ENCODE data around the gene TAS1R3. TPM values are rescaled to one million over a fixed set of nuclear protein-coding genes. Genes with fewer than 3 reads are reported as not detected.

TAS1R3 gene
- total and polyA plus RNA-seq, 7 experiments from 2014 or later: 0.32 to 2.6 (median 1.5) TPM; not detected in 1

DNA sequence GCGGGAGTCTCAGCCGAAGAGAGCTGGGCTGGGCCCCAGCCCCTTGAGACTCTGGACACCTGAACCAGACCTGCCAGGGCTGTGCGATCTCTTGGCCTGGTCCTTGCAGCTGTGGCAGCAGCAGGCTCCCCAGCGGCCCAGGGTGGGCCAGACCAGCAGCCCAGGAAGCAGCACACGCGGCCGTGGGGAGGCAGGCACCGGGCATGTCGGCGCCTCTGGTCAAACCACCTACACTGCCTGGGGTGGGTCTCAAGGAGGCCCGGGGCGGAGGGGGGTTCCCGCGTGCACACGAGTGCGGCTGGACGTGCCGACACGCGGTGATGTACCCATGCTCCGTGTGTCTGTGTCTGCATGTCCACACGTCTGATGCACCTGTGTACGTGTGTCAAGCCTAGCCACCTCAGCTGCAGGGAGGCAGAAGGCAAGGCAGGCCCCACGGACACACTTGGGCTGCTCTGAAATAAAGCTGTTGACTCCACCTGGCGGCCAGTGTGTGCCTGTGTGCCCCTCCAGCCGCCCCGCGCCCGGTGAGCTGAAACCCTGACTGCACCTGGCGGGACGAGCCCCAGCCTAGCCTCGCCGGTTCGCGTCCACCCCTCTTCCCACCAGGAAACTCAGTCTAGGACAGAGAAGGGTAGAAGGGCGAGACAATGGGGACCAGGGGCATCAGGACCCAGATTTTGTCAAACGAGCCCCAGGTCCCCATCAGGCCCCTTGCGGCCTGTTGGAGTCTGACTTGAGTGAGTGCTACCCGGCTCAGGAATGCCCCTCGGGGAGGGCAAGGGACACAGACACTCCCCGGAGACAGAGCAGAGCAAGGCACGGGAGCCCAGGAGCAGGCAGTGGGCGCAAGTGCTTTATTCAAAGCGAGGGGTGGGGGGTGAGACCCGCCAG, 39.3 kb upstream of the TAS1R3 start:
- intact Hi-C loops (cut with micrococcal nuclease): loop anchor here (2.0 to 5.0 kb wide), 4 partner anchors 169 to 309 kb away; partner anchors contain the start of gene PERM1 (in 1 of the 2)
- peaks cover 0 to 4% (median 0%) of the 10 kb centered on the region in 7 donors for H3K4me1 Mint-ChIP-seq
- Histone ChIP-seq H3K9me3 (ENCODE audit: control insufficient read depth in 2 of 3, low read length in 3 of 3) (no peaks in the 10 kb centered on the region), H3K36me3 (ENCODE audit: control insufficient read depth in 2 of 3, insufficient read depth in 3 of 3, low read length in 3 of 3) (peaks cover 0 to 7% (median 0%) of the 10 kb centered on the region in 3 experiments), H3K27me3 (ENCODE audit: control insufficient read depth in 2 of 2, insufficient read depth in 2 of 2, low read length in 2 of 2) (no peaks in the 10 kb centered on the region), H3K4me3 (ENCODE audit: low read length) (no peak overlapping the region), H3K4me1 (ENCODE audit: control insufficient read depth in 2 of 2, insufficient read depth in 2 of 2, low read length in 2 of 2) (no peaks in the 10 kb centered on the region), H3K27ac (ENCODE audit: low read depth, low read length) (no peak overlapping the region)
- H3K27me3 Mint-ChIP-seq: no peaks in the 10 kb centered on the region
- H3K9me3 Mint-ChIP-seq: no peaks in the 10 kb centered on the region
- H3K4me3 Mint-ChIP-seq: no peak overlapping the region
- DNase-seq: peak; percentile 51 to 71 (median 58)
- CTCF ChIA-PET: interaction anchor here (0.9 to 2.8 kb wide), 6 partner anchors 8 to 307 kb away, joined by 3 to 29 read pairs (median 4); no protein-coding TSS in a partner anchor
- POLR2A ChIA-PET: interaction anchor here (0.9 to 1.3 kb wide), 2 partner anchors 11 to 169 kb away, joined by 3 to 6 read pairs; no protein-coding TSS in a partner anchor
- peak; percentile 76 for ATAC-seq
- peaks cover 0 to 2% (median 0%) of the 10 kb centered on the region in 5 donors for H3K36me3 Mint-ChIP-seq
- H3K27ac Mint-ChIP-seq: peak overlapping the region in 1 of 9 donors; percentile 14

DNA sequence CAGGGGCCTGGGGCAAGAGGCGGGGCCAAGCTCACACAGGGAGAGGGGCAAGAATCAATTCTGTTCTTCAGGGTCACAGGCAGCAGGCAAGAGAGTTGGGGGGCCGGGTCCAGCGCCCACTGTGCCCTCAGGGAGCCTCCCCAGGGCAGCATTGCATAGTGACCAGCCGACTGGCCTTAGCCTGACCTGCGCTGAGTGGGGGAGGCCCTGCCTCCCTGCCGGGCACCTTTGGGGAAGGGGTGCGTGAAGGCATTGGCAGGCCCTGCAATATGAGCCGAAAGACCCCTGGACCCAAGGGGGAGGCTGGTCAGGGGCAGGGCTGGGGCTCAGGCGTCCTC, 38.7 kb upstream of the TAS1R3 start:
- Mint-ChIP-seq H3K4me3 (no peak overlapping the region), H3K36me3 (peaks cover 0 to 2% (median 0%) of the 10 kb centered on the region in 5 donors), H3K4me1 (peaks cover 0 to 4% (median 0%) of the 10 kb centered on the region in 7 donors), H3K9me3 (no peaks in the 10 kb centered on the region), H3K27me3 (no peaks in the 10 kb centered on the region), H3K27ac (no peak overlapping the region)
- POLR2A ChIA-PET: interaction anchor here (0.9 to 1.3 kb wide), 2 partner anchors 11 to 170 kb away, joined by 3 to 6 read pairs; no protein-coding TSS in a partner anchor
- Histone ChIP-seq H3K27ac (ENCODE audit: low read depth, low read length) (no peak overlapping the region), H3K4me1 (ENCODE audit: control insufficient read depth in 2 of 2, insufficient read depth in 2 of 2, low read length in 2 of 2) (no peaks in the 10 kb centered on the region), H3K27me3 (ENCODE audit: control insufficient read depth in 2 of 2, insufficient read depth in 2 of 2, low read length in 2 of 2) (no peaks in the 10 kb centered on the region), H3K36me3 (ENCODE audit: control insufficient read depth in 2 of 3, insufficient read depth in 3 of 3, low read length in 3 of 3) (peaks cover 0 to 7% (median 0%) of the 10 kb centered on the region in 3 experiments), H3K4me3 (ENCODE audit: low read length) (no peak overlapping the region), H3K9me3 (ENCODE audit: control insufficient read depth in 2 of 3, low read length in 3 of 3) (no peaks in the 10 kb centered on the region)
- ATAC-seq (no peak), DNase-seq (no peak)
- intact Hi-C loops (cut with micrococcal nuclease): loop anchor here (2.0 to 5.0 kb wide), 2 partner anchors 308 to 310 kb away; partner anchors contain the start of gene PERM1 (in 1 of the 2)
- CTCF ChIA-PET: interaction anchor here (1.0 to 2.8 kb wide), 4 partner anchors 168 to 308 kb away, joined by 3 to 29 read pairs (median 5); no protein-coding TSS in a partner anchor

DNA sequence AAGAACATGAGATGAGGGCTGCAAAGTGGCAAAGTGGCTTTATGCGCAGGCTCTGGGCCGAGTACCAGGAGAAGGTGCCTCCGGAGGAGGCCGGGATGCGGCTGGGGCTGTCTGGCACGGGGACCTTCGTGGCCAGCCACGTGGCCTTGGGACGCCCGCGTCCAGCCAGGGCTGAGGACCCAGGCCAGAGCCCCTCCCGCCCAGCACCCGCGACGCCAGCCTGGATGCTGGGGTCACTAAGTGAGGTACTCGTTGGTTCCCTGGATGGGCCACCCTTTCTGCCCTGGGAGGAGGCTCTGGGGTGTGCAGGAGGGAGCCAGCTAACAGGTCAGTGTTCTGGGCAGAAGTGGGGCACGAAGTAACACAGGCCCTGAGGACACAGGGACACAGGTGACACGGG, 38.2 kb upstream of the TAS1R3 start:
- Mint-ChIP-seq H3K36me3 (peaks cover 0 to 2% (median 0%) of the 10 kb centered on the region in 5 donors), H3K9me3 (no peaks in the 10 kb centered on the region), H3K27me3 (no peaks in the 10 kb centered on the region), H3K4me3 (no peak overlapping the region), H3K27ac (no peak overlapping the region), H3K4me1 (peaks cover 0 to 4% (median 0%) of the 10 kb centered on the region in 7 donors)
- Histone ChIP-seq H3K4me3 (ENCODE audit: low read length) (no peak overlapping the region), H3K27me3 (ENCODE audit: control insufficient read depth in 2 of 2, insufficient read depth in 2 of 2, low read length in 2 of 2) (no peaks in the 10 kb centered on the region), H3K9me3 (ENCODE audit: control insufficient read depth in 2 of 3, low read length in 3 of 3) (no peaks in the 10 kb centered on the region), H3K36me3 (ENCODE audit: control insufficient read depth in 2 of 3, insufficient read depth in 3 of 3, low read length in 3 of 3) (peaks cover 0 to 8% (median 0%) of the 10 kb centered on the region in 3 experiments), H3K27ac (ENCODE audit: low read depth, low read length) (no peak overlapping the region), H3K4me1 (ENCODE audit: control insufficient read depth in 2 of 2, insufficient read depth in 2 of 2, low read length in 2 of 2) (no peaks in the 10 kb centered on the region)
- intact Hi-C loops (cut with micrococcal nuclease): loop anchor here (2.0 to 5.0 kb wide), 2 partner anchors 308 to 311 kb away; partner anchors contain the start of gene PERM1 (in 1 of the 2)
- DNase-seq (no peak), ATAC-seq (no peak)
- ChIA-PET POLR2A (interaction anchor here (1.3 kb wide), 1 partner anchor 10 kb away, joined by 3 read pairs; no protein-coding TSS in a partner anchor), CTCF (no interaction called here)

DNA sequence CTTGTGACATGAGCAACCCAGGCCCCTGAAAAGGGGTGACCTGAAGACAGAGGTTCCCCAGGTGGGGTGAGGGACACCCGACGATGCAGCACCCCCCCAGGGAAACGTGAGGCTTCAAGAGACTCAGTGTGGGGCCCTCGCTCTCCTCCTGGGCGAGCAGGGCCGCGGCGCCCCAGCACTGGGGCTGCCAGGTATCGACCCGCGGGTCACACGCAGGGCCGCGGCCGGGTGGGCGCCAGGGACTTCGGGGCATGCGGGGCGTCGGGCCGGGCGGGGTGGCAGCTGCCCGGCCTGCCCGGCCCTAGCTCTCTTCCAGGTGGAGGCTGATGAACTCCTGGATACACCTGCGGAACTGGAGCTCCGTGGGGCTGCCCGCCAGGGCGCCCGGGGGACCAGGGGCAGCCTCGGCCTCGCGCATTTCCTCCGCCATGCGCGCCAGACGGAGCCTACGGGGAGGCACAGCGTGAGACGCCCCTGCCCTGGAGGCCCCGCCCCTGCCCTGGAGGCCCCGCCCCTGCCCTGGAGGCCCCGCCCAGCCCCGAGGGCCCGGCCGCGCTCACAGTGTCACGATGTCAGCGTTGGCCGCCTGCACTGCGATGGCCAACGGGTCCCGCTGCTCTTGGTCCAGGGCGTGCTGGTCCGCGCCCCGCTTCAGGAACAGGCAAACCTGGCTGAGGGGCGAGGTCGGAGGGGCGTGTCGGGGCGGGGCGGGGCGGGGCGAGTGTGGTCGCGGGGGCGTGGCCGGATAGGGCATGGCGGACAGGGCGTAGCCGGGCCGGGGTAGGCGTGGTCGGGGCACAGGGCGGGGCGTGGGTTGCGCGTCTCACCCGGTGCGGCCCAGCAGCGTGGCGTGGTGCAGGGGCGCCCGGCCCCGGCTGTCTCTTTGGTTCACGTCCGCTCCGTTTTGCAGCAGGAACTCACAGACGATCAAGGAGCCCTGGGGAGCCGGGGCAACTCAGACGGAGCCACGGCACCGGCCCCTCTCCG, 37.5 kb upstream of the TAS1R3 start:
- DNase-seq: no peak
- intact Hi-C loops (cut with micrococcal nuclease): loop anchor here (2.0 to 5.0 kb wide), 2 partner anchors 309 to 311 kb away; partner anchors contain the start of gene PERM1 (in 1 of the 2)
- Histone ChIP-seq H3K4me3 (ENCODE audit: low read length) (no peak overlapping the region), H3K4me1 (ENCODE audit: control insufficient read depth in 2 of 2, insufficient read depth in 2 of 2, low read length in 2 of 2) (no peaks in the 10 kb centered on the region), H3K27ac (ENCODE audit: low read depth, low read length) (no peak overlapping the region), H3K9me3 (ENCODE audit: control insufficient read depth in 2 of 3, low read length in 3 of 3) (no peaks in the 10 kb centered on the region), H3K27me3 (ENCODE audit: control insufficient read depth in 2 of 2, insufficient read depth in 2 of 2, low read length in 2 of 2) (no peaks in the 10 kb centered on the region), H3K36me3 (ENCODE audit: control insufficient read depth in 2 of 3, insufficient read depth in 3 of 3, low read length in 3 of 3) (peaks cover 0 to 11% (median 0%) of the 10 kb centered on the region in 3 experiments)
- ChIA-PET POLR2A (no interaction called here), CTCF (no interaction called here)
- H3K27me3 Mint-ChIP-seq: no peaks in the 10 kb centered on the region
- peaks cover 0 to 2% (median 0%) of the 10 kb centered on the region in 5 donors for H3K36me3 Mint-ChIP-seq
- no peak for ATAC-seq
- no peaks in the 10 kb centered on the region for H3K9me3 Mint-ChIP-seq
- no peak overlapping the region for H3K4me3 Mint-ChIP-seq
- no peak overlapping the region for H3K27ac Mint-ChIP-seq
- H3K4me1 Mint-ChIP-seq: peaks cover 0 to 4% (median 0%) of the 10 kb centered on the region in 7 donors

DNA sequence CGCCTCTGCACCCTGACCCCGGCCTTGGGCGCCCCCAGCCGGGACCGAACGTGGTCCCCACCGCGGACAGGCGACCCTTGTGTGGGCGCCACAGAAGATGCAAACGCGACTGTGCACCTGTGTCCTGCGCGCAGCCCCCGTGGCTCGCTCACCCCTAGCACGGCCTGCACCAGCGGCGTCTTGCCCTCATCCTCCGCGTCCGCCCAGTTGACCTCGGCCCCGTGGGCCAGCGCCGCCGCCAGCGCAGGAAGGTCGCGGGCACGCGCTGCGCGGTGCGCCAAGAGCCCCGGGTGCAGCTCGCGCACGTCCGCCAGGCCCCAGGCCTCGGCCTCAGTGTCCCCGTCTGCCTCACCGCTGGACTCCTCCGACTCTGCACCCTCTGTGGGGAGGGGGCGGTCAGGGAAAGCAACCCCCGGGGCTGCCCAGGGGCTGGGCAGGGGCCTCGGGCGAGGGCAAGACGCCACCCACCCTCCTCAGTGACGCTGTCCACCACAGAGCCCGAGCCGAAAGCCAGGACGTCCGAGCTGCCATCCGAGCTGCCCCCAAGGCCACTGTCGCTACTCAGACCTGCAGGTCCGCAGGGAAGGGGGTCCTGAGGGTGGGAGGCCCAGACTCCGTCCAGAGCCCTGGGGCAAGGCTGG, 36.7 kb upstream of the TAS1R3 start:
- POLR2A ChIA-PET: no interaction called here
- ATAC-seq: no peak
- no peak for DNase-seq
- no peaks in the 10 kb centered on the region for H3K9me3 ChIP-seq (ENCODE audit: control insufficient read depth in 2 of 3, low read length in 3 of 3)
- H3K4me1 Mint-ChIP-seq: peaks cover 0 to 4% (median 0%) of the 10 kb centered on the region in 7 donors
- H3K4me3 Mint-ChIP-seq: no peak overlapping the region
- H3K27ac Mint-ChIP-seq: no peak overlapping the region
- no peak overlapping the region for H3K27ac ChIP-seq (ENCODE audit: low read depth, low read length)
- H3K36me3 ChIP-seq (ENCODE audit: control insufficient read depth in 2 of 3, insufficient read depth in 3 of 3, low read length in 3 of 3): peaks cover 0 to 11% (median 0%) of the 10 kb centered on the region in 3 experiments
- intact Hi-C loops (cut with micrococcal nuclease): loop anchor here in 1 of 2 donors (5.0 kb wide), 1 partner anchor 312 kb away; the partner anchor contains the start of gene PERM1
- H3K27me3 ChIP-seq (ENCODE audit: control insufficient read depth in 2 of 2, insufficient read depth in 2 of 2, low read length in 2 of 2): no peaks in the 10 kb centered on the region
- H3K9me3 Mint-ChIP-seq: no peaks in the 10 kb centered on the region
- H3K4me3 ChIP-seq (ENCODE audit: low read length): no peak overlapping the region
- H3K4me1 ChIP-seq (ENCODE audit: control insufficient read depth in 2 of 2, insufficient read depth in 2 of 2, low read length in 2 of 2): no peaks in the 10 kb centered on the region
- peaks cover 0 to 2% (median 0%) of the 10 kb centered on the region in 5 donors for H3K36me3 Mint-ChIP-seq
- CTCF ChIA-PET: interaction anchor here (0.6 to 0.9 kb wide), 2 partner anchors 75 to 172 kb away, joined by 3 to 5 read pairs; no protein-coding TSS in a partner anchor
- no peaks in the 10 kb centered on the region for H3K27me3 Mint-ChIP-seq

All from naive thymus-derived CD4-positive, alpha-beta T cell (primary cell).